Activated naive CD4-positive, alpha-beta T cell treated with anti-CD3 and anti-CD28 coated beads, Interleukin-2, amount 50 U/mL, for 72 hours (primary cell): ENCODE measurements around the gene NKX2-3. TPM values are rescaled to one million over a fixed set of nuclear protein-coding genes. Genes with fewer than 3 reads are reported as not detected.

ENCODE experiments used
- ATAC-seq, 2 donors: fragments of 150-1000 bp; cut with Tn5 transposase; 2 replicates each; pipeline ENCODE4 v1.10.0; 2021; ENCODE audit warnings: mild to moderate bottlenecking in 2 of 2, moderate library complexity in 2 of 2
- DNase-seq, 2 donors: peaks; one replicate each; pipeline ENCODE4 v3.0.0; 2021 to 2022; ENCODE audit warnings: low spot score in 2 of 2
- H3K27ac Mint-ChIP-seq, 2 donors: one replicate each; pipeline ENCODE4 v1.8.0; 2022; ENCODE audit warnings: mild to moderate bottlenecking in 2 of 2, mixed read lengths in 2 of 2
- H3K36me3 Mint-ChIP-seq, 2 donors: one replicate each; pipeline ENCODE4 v1.8.0; 2022; ENCODE audit warnings: mixed read lengths in 2 of 2
- H3K9me3 Mint-ChIP-seq, 2 donors: one replicate each; pipeline ENCODE4 v1.8.0; 2022; ENCODE audit warnings: mixed read lengths in 2 of 2
- total RNA-seq, 2 donors: library from RNA; stranded (reverse); gene quantifications; one replicate each; pipeline ENCODE4 v1.2.3, GENCODE V29; 2022

Gene NKX2-3
- total RNA-seq, 2 donors from 2014 or later = not detected

DNA sequence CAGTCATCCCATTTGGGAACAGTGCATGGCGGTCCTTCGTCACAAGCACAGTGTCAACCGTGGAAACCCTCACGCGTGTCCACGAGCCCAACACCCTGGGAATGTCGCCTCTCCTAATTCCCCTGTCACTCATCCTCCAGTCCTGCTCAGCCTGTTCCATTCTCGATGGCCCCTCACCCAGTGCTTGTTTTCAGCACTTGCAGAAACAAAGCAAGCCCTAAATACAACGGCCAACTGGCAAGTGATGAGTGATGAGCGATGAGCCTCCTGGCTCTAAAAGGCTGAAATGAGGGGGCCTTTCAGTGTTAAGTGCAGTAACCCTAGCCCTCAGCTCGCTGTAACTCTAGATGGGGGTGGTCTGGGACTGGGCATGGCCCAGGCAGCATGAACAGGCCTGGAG lies 22.6 kb downstream of the NKX2-3 start:
- ATAC-seq (peak in 1 of 2 donors; percentile 46), DNase-seq (no peak)
- Mint-ChIP-seq H3K27ac (no peak overlapping the region), H3K9me3 (no peaks in the 10 kb centered on the region), H3K36me3 (no peaks in the 10 kb centered on the region)

DNA sequence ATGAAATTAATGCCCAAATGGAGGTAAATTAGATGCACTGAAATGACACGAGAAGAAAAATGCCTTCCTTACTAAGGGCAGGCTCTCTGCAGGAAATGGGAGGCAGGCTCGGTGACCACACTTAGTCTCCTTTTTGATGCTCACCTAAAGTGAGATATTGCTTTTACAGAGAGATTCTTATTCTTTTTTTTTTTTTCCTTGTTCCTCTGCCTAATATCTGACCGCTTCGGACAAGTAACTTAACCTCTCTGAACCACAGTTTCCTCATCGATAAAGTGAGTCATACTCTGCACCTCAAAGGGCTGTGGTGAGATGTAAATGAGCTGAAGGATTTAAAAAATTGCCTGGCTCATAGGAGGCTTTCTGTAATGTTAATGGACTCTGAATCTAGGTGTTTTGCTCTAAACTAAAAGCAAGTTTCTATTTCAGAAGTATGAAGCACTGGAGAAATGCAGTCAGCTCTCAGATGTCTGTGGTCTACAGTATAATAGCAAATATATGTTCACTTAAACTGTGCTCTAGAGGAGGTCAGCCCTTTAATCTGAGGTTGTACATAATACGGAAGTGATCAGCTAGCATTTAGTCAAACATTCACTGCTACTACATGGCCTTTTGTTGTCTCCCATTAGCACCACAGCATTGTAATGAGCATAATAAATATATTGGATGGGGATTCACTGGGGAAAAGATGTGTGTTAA lies 23.2 kb downstream of the NKX2-3 start:
- no peak overlapping the region for H3K27ac Mint-ChIP-seq
- ATAC-seq = peak; percentile 86 to 93
- H3K9me3 Mint-ChIP-seq = no peaks in the 10 kb centered on the region
- DNase-seq = no peak
- no peaks in the 10 kb centered on the region for H3K36me3 Mint-ChIP-seq

DNA sequence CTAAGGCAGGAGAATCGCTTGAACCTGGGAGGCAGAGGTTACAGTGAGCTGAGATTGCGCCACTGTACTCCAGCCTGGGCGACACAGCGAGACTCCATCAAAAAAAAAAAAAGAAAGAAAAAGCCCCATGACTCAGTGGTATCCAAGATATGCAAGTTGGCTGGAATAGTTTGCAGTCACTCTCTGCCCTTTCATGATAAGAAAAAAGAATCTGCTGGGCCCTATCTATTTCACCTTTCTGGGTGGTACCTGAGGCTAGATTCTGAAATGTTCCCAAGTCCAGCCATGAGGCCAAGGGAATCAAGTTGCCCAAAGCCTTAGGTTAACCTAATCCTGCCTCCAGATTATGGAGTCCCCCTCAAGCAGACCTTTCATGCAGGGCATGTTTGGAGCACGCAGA lies 24.3 kb downstream of the NKX2-3 start:
- H3K27ac Mint-ChIP-seq = no peak overlapping the region
- no peaks in the 10 kb centered on the region for H3K9me3 Mint-ChIP-seq
- DNase-seq (no peak), ATAC-seq (no peak)
- no peaks in the 10 kb centered on the region for H3K36me3 Mint-ChIP-seq

DNA sequence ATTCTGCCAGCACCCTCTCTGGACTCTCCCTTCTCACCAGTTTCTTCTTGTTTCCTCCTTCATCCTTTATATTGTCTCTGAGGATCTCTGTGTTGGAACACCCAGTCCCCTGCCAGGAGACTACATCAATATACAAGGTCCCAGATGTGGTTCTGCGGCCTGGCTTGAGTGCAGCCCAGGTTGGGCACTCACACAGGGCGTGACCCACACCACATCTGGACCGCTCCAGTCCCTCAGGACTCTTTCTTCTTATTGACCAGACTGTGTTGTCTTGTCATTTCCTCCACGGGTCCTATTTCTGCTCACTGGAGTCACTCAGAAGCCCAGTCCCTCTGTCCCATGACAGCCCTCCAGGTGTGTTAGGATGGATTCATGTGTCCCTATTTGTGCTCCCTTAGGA lies 26.0 kb downstream of the NKX2-3 start:
- no peak overlapping the region for H3K27ac Mint-ChIP-seq

DNA sequence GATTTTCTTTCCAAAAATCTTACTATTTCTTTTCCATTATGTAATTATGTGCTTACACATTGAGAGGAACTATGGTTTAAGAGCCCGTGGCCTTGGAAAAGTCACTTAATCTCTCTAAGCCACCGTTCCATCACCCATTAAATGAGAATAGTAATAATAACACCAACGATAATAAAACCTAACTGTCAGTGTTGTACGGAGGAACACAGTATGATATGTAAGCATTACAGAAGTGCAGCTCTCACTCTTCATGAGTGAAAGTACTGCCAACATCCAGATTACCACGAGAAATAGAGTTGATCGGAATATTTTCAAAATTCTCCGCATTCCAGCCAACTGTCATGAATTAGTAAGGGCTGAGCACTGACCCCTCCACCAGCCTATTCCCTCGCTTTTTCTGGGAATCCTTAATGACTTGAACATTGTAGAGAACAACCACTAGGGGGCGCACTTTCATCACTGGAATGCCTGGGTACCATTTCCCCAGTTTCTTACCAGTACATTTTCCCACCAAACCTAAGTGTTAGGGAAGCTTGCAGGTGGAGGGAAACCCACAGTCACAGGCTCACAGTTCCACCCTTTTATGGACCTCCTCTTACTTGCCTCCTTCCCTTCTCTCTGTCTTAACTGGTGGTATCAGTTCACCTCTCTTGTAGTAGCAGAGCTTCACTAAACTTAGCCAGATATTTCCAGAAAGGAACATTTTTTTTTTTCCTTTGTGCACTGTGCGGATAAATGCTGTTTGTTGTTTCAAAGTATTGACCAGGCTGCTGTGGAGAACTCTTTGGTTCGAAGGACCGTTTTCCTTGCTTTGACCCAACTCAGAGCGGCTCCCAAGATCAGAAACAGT lies 27.8 kb downstream of the NKX2-3 start:
- ATAC-seq (peak in 1 of 2 donors; percentile 62), DNase-seq (peak in 1 of 2 donors; percentile 63)
- Mint-ChIP-seq H3K36me3 (no peaks in the 10 kb centered on the region), H3K9me3 (no peaks in the 10 kb centered on the region), H3K27ac (no peak overlapping the region)

More for the DNA sequence above, 26.0 kb downstream of the NKX2-3 start:
- Mint-ChIP-seq H3K36me3 (no peaks in the 10 kb centered on the region), H3K9me3 (no peaks in the 10 kb centered on the region)
- no peak for DNase-seq
- no peak for ATAC-seq

DNA sequence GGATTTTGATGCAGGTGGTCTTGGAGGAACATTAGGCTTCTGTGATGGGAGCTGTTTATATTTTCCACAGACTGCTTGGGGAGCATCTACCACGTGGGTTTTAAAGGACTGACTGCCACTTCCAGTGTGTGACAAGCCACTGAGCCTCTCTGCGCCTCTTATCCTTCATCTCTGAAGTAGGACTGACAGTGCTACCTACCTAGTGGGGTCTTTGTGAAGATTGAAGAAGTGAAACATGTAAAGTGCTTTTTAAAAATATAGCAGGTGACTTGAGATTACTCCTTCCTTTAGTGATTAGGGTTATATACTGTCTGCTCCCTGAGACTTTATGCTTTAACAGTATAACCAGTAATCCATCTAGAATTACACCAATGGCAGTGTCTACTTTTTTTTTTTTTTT lies 29.9 kb downstream of the NKX2-3 start:
- no peaks in the 10 kb centered on the region for H3K9me3 Mint-ChIP-seq
- no peak for ATAC-seq
- H3K27ac Mint-ChIP-seq = no peak overlapping the region
- no peaks in the 10 kb centered on the region for H3K36me3 Mint-ChIP-seq
- DNase-seq = no peak

DNA sequence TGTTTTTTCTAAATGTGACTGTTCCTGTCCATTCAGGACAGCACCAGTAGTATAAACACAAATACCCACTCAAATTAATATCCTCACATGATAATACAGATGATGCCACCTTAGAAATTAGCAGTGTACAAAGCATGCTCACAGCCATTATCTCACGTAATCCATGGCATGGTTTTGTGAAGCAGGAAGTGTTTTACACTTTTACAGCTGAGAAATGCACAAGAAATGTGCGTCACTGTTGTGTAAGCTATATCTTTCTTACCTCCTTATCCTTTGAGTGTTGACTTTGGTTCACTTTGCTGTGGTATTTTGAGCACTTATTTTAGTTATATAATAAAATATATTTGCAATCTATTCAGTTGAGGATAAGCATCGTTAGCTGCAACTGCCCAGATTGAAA lies 31.6 kb downstream of the NKX2-3 start:
- no peaks in the 10 kb centered on the region for H3K36me3 Mint-ChIP-seq
- no peaks in the 10 kb centered on the region for H3K9me3 Mint-ChIP-seq
- no peak for ATAC-seq
- no peak overlapping the region for H3K27ac Mint-ChIP-seq
- DNase-seq = no peak

DNA sequence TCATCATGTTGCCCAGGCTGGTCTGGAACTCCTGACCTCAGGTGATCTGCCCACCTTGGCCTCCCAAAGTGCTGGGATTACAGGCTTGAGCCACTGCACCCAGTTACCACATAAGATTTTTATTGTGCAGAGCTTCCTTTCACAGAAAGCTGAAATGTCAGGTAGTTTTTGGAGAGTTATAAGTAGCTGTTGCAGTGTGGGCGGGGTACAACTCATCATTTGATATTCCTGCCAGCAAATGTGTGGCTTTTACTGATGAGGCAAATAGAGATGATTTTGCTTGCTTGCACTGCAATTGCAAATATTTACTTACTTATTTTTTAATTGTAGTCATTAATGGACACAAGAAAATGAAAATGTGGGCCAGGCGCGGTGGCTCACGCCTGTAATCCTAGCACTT lies 32.4 kb downstream of the NKX2-3 start:
- Mint-ChIP-seq H3K27ac (no peak overlapping the region), H3K36me3 (peaks cover 0 to 2% of the 10 kb centered on the region in 2 donors), H3K9me3 (no peaks in the 10 kb centered on the region)
- no peak for DNase-seq
- ATAC-seq = no peak

DNA sequence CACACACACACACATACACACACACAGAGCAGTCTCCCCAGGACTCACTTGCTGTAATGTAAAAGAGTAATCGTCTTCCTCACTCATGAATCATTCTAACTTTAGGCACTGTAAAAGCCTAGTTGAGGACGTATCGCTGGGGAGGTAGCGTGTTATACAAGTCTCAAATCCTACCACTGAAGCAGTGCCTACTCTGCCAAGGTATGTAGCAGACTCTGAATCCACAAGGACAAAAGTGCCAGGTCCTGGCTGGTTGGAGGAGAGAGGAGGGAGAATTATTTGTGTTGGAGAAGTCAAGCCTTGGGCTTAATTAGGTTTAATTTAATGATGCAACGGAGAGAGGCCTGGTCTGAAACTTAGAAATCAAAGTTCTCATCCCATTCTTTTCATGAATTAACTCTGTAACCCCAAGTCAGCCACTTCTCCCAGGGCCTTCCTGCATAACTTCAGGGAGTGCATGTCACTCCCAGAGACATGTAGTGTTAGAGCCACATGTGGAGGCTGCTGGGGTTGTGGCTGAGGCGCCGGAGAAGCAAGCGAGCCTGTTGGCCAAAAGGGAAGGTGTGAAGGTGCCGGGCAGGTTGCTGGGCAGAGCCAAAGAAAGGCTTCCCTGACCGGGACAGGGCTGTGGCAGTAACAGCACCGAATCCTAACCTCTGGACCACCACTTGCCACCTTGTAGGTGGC lies 36.7 kb downstream of the NKX2-3 start:
- H3K27ac Mint-ChIP-seq = no peak overlapping the region
- ATAC-seq (no peak), DNase-seq (no peak)
- no peaks in the 10 kb centered on the region for H3K9me3 Mint-ChIP-seq
- peaks cover 0 to 5% of the 10 kb centered on the region in 2 donors for H3K36me3 Mint-ChIP-seq

DNA sequence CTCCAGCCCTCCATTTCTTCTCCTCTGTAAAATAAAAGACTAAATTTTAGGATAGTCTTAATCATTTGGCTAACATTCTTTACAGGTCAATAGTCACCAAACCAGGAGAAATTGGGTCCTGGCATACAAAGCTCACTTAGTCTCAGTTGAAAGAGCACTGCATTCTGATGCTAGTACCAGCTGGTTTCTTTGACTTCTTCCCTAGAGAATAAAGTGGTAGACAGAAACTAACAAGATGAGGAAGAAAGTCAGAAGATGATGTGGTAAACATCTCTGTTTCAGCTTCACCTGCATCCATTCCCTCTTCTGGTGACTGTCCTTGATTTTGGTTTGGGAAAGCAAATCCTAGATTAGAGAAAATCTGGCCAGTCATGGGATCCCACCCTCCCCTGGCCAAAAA lies 37.2 kb downstream of the NKX2-3 start:
- DNase-seq (no peak), ATAC-seq (no peak)
- H3K27ac Mint-ChIP-seq = no peak overlapping the region
- H3K36me3 Mint-ChIP-seq = peaks cover 0 to 5% of the 10 kb centered on the region in 2 donors
- no peaks in the 10 kb centered on the region for H3K9me3 Mint-ChIP-seq

DNA sequence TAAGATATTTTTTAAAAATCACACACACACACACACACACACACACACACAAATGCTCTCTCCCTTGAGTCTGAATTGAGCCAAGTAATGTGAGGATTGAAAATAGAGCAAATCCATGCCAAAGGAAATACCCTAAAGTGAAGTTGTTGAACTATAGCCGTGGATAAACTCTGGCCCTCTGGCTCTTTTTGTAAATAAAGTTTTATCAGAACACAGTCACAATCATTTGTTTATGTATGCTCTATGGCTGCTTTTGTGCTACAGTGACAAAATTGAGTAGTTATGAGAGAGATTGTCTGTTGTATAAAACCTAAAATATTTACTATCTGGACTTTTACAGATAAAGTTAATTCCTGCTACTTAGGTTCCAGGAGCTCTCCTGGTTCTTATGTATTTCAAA lies 39.1 kb downstream of the NKX2-3 start:
- ATAC-seq = no peak
- Mint-ChIP-seq H3K9me3 (no peaks in the 10 kb centered on the region), H3K36me3 (peaks cover 0 to 5% of the 10 kb centered on the region in 2 donors), H3K27ac (no peak overlapping the region)
- no peak for DNase-seq

DNA sequence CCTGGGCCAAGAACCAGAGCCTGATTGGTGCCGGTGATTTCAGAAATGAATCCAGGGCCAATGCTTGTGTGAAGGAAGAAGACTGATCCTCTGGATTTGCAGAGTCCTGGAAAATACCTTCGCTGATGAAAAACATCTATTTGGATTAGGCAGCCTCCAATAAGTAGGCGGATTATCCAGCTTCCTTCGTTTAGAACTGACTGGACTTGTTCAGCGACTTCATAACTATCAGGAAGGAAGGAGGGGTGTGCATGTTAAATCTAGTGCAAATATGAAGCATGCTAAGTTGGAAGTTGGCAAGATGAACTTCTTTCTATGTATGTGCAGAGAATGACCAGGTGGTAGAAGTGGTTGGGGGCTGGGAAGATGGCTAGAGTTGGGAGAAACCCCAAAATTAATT lies 41.0 kb downstream of the NKX2-3 start:
- ATAC-seq = no peak
- Mint-ChIP-seq H3K36me3 (peaks cover 0 to 5% of the 10 kb centered on the region in 2 donors), H3K9me3 (no peaks in the 10 kb centered on the region), H3K27ac (no peak overlapping the region)
- DNase-seq = no peak

DNA sequence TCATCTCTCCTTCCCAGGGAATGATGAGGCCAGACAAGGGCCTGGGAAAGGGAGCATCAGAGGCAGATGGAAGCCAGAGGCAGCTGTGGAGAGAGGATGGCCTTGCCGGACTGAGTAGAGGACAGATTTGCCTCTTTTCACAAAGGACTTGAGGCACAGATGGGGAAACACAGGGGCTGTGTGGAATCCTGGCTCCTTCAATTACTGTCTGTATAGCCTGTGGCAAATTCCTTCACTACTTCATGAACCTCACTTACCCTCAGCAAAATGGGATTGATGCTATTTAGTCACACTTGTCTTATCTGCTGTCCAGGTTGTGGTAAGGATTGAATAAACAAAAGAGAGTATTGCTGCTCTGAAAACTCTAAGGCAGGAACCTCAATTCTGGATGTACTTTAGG lies 47.2 kb downstream of the NKX2-3 start:
- Mint-ChIP-seq H3K9me3 (no peaks in the 10 kb centered on the region), H3K36me3 (no peaks in the 10 kb centered on the region), H3K27ac (no peak overlapping the region)
- no peak for ATAC-seq
- DNase-seq = no peak

DNA sequence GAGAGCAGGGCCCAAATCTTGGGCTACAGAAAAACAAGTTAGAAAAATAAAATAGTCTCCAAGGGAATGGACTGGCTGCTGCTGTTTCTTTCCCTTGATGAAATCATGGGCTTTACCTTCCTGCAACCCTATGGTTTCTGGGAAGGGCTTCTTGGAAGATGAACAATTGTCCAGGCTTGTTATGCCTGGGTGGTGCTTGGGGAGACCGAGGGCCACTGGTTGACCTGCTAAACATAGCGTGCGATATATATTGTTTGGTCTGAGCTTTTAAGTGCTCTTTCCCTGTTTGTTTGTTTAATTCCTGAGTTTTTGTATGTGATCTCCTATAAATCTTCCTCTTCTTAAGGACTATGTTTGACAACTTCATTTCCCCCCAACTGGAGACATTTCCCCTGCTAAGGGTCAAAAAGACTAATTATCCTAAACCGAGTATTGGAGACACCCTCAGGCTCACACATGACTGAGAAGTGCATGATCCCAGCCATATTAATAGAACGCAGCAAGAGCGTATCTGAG lies 49.6 kb downstream of the NKX2-3 start:
- H3K36me3 Mint-ChIP-seq = no peaks in the 10 kb centered on the region
- H3K27ac Mint-ChIP-seq = no peak overlapping the region
- no peak for DNase-seq
- H3K9me3 Mint-ChIP-seq = no peaks in the 10 kb centered on the region
- no peak for ATAC-seq

DNA sequence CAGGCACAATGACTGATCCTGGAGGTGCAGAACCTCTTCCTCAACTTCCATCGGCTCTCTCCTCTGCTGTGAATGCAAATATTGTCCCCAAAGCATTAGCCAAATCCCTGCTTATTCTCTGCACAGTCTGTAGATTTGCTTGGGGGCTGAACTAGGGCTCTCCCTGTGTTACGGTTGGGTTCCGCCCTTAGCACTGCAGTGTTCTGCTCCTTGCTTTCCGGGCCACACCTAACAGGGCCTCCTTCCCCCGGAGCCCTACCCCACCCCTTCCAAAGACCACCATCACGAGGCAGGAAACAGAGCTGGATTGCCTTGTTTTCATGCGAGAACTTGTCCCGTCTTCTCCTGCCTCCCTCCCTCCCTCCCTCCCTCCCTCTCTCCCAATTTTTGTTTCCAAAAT lies 50.9 kb downstream of the NKX2-3 start:
- Mint-ChIP-seq H3K36me3 (no peaks in the 10 kb centered on the region), H3K27ac (no peak overlapping the region), H3K9me3 (no peaks in the 10 kb centered on the region)
- no peak for DNase-seq
- ATAC-seq = no peak
